Stomach (tissue), 4 donors: ENCODE results near the gene HCK.

ENCODE experiments used
- POLR2A ChIP-seq, 4 donors: fragments of 450-650 bp; IDR thresholded peaks; one replicate each; pipeline ENCODE4 v1.6.1; 2016; ENCODE audit warnings: antibody characterized with exemption in 4 of 4, control low read depth in 2 of 4, mild to moderate bottlenecking in 1 of 4, moderate library complexity in 1 of 4
- POLR2AphosphoS5 ChIP-seq, 3 donors: sonication (generic); formaldehyde crosslinking; IDR thresholded peaks; one replicate each; pipeline ENCODE4 v1.6.1; 2016; ENCODE audit warnings: antibody characterized with exemption in 3 of 3

DNA sequence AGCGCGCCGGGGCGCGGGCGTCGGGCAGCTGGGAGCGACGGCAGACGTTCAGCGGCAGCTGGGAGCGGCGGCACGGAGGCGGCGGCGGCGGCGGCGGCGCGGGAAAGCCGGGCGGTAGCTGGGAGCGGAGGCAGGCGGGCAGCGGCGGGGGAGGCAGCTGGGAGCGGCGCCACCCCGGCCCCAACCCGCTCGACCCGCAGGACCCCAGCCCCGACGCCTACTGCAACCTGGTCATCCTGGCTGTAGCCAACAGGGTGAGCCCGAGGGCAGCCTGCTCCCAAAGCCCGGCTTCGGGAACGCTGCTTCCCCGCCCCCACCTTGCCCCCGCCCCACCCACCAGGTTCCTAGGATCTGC is 32.9 kb upstream of the HCK start:
- TF ChIP-seq POLR2A (IDR thresholded peaks at IDR 0.05), result no peak
- TF ChIP-seq POLR2AphosphoS5 (IDR thresholded peaks at IDR 0.05), result no peak
